Activated T-cell treated with anti-CD3 and anti-CD28 coated beads for 4 hours (primary cell): ENCODE data around the gene MOBP.

Experiments
- DNase-seq: peaks from one replicate; pipeline ENCODE4 v3.0.0-alpha.2; 2020

Gene MOBP

DNA sequence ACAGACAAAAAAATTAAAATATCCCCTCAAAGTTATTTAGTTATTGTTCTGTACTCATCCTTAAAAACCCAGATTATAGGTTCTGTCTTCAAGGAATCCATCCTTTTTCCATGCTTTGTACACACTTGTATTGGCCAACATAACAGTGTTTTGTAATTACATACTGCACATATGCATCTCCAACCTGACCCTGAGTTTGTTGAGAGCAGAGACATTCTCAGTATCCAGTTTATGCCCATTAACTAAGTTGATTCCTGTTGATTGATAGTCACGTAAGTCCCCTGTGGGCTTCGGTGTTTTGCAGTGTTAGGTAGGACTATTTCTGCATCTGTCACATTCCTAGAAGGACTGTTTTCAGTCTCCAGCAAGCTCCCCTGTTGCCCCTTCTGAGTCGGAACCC lies 33.6 kb downstream of the MOBP start:
- no peak for DNase-seq

DNA sequence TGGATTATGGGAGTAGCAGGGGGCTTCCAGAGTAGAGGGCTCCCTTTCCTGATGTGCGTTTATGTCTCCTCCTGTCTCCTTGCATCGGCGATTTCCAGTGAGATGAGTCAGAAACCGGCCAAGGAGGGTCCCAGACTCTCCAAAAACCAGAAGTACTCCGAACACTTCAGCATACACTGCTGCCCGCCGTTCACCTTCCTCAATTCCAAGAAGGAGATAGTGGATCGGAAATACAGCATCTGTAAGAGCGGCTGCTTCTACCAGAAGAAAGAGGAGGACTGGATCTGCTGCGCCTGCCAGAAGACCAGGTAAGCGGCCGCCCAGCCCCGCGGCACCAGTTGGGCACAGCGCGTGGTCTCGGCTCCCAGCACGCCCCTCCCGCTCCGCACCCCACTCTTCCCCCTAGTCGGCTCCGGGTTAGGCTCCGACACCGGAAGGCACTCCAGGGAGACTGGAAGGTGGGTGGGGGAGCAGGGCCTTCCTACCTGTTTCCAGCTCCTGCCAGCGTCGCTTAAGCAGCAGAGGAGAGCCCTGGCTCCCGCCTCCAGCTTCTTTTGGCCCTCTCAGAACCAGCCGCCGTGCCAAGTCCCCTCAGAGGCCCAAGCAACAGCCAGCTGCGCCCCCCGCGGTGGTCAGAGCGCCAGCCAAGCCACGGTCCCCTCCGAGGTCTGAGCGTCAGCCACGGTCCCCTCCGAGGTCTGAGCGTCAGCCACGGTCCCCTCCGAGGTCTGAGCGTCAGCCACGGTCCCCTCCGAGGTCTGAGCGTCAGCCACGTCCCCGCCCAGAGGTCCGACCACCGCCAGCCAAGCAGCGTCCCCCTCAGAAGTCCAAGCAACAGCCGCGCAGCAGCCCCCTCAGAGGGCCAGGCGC lies 34.7 kb downstream of the MOBP start:
- DNase-seq = no peak

DNA sequence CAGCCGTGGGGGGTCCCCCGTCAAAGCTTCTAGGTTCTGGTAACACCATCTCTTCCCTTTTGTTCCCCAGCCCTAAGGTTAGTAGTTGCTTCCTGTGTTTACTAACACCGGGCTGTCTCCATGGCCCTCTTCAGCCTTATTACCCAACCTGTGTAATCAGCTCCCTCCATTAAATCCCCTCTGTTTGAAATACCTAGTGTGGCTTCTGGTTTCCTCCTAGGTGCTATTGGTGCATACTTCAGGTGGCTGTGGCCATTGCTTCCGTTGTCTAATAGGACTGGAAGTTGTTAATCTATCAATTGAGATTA lies 35.3 kb downstream of the MOBP start:
- DNase-seq = no peak

DNA sequence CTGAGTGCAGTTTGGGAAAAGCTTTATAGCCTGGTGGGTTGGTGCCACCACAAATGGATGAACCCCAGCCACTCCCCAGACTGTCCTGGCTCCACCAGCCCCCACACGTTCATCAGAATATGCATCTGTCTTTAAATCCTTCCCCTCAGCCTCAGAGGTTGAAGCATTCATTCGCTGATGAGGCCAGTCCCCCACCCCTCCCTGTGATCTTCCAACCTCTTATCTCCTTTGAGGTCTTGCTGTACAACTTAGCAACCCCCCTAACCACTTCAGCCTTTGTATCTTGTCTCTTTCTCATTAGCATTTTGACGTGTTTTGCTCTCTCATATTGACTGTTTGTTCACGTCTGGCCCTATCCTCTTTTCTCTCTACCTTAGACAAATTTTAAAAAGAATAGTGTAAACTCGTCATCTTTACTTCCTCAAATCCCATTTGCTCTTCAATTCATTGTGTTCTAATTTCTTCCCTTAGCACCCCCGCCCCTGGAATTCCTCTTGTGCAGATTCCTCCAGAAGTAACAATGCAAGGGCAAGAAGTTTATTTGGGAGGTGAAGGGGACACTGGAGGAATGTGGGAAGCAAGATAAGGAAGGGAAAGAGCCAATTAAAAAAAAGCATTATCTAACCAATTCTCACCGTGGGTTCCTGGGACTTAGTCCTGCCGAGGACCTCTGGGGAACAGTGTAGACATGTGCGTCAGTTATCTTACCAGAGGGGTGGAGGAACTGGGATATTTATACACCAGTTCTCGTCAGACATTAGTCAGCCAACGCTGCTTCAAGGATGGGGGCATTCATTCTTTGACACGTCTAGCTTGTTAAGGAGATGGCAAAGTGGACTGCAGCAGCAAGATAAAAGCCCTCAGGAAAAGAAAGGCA lies 38.6 kb downstream of the MOBP start:
- no peak for DNase-seq

DNA sequence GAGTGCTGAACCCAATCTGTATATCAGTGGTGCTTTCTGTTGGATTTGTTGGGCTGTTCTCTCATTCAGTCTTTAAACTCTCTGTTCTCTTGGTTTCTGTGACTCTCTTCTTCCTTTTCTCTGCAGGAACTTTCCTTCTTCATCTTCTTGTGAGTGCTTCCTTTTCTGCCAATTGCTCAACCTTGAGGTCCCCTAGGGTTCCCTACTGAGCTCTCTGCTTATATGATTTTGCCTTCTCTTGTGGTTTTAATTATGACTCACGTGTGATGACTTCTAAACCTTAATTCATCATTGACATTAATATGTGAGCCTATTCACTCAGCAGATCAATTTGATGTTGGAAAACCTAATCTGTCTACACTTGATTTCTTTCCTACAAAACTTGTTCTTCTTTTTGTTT lies 39.4 kb downstream of the MOBP start:
- DNase-seq = no peak

- no peak for DNase-seq
Observed at GRCh38 chr3:39513791-39514369, 46.4 kb downstream of the MOBP start.

DNA sequence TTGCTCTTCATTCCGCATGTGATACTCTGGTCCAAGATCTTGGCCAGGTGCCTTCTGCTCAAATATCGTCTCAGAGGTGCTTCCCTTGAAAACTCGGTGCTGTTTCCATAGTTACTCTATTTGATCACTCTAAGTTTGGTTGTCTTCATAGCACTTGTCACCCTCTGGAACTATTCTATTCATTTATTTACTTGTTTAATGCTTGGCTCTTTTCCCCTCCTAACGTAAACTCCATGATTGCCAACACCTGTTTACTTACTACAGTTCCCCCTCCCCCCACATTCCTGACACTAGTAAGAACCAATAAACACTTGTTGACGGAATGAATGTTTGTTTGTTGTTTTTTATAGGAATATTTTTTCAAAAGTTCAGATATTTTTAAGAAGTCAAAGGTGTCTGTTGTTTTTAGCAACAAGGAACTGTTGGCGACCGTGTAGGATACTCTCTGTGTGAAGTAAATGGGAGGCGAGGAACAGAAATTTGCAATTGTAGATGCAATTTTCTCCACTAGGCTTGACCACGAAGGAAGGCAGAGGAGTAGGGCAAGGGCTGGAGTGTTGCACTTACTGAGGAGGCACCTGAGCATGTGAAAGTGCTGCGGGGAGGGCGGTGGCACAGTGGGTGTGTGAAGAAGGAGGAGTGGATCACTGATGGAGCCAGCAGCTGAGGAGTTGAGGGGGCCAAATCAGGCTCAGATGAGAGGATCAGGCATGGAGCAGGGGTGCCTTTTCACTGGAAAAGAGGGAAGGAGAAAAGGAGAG lies 48.4 kb downstream of the MOBP start:
- no peak for DNase-seq

DNA sequence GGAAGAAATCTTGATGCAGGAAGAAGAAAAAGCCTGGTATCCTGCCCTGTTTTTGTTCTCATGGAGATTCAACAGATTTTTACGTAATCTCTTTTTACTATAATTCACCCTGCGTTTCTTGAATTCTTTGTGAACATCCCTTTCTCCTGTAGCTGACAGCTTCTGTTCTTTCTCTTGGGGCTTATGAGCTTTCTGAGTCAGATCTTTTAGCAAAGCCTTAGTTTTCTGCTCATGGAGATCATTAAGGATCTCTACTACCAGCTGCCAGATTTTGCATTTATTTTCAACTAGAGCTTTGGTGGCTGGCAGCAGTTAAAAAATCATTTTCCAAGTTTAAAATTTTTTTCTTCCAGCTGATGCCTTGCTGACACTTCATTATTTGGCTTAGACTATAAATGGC lies 51.6 kb downstream of the MOBP start:
- no peak for DNase-seq

- DNase-seq = no peak
Observed at GRCh38 chr3:39519554-39520288, 52.2 kb downstream of the MOBP start.

GRCh38 chr3:39521456-39521855 lies 54.0 kb downstream of the MOBP start:
- DNase-seq = no peak

DNA sequence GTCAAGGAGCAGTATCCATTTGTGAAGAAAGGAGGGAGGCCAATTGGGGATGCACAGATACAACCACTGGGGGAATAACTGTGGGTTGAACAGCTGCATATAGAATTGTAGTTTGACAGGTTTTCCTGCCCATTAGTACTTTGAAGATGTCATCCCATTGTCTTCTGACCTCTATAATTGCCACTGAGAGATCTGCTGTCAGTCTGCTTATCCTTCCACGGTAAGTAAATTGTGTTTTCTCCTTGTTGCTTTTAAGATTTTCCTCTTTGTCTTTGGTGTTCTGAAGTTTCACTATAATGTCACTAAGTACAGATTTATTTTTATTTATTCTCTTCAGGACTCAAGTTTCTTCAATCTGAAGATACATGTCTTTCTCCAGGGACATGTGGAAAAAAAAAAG lies 56.6 kb downstream of the MOBP start:
- no peak for DNase-seq

DNA sequence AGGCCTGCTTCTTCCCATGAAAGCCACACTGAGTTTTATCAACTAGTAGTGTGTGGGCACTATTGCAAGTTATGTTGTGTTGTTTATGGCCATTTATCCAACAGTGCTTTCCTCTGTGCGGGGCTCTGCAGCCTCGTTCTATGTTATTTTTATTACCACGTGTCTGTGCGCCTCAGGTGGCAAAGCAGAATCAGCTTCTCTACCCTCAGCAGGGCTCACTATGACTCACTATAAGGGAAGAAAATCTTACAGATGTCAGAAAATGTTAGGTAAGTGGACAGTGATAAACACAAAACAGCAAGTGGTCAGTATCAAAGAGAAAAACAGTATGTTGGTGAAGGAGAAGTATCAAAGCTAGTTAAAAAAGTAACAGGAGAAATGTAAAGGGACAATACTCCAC lies 61.4 kb downstream of the MOBP start:
- DNase-seq = no peak

GRCh38 chr3:39529577-39529976 lies 62.1 kb downstream of the MOBP start:
- DNase-seq = no peak

GRCh38 chr3:39531066-39531465 lies 63.6 kb downstream of the MOBP start:
- DNase-seq = no peak

- no peak for DNase-seq
Observed at GRCh38 chr3:39531665-39532064, 64.2 kb downstream of the MOBP start.

DNA sequence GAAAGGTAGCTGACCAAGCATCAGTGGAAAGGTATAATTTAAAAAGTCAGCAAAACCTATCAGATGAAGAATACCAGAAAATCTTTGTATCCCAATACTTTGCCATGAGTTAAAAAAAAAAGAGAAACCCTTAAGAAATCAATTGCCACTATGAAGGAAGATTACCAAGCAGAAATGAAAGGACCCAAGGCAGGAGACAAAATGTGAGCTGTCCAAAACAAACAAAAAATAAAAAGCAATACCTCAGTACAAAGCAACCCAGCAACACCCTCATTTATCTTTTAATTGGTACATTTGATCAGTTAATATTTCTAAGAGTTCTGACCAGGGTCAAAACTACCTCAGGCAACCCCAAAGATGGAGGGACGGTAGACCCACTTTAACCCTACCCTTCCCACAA lies 65.3 kb downstream of the MOBP start:
- no peak for DNase-seq

GRCh38 chr3:39533226-39533625 lies 65.7 kb downstream of the MOBP start:
- DNase-seq = no peak

DNA sequence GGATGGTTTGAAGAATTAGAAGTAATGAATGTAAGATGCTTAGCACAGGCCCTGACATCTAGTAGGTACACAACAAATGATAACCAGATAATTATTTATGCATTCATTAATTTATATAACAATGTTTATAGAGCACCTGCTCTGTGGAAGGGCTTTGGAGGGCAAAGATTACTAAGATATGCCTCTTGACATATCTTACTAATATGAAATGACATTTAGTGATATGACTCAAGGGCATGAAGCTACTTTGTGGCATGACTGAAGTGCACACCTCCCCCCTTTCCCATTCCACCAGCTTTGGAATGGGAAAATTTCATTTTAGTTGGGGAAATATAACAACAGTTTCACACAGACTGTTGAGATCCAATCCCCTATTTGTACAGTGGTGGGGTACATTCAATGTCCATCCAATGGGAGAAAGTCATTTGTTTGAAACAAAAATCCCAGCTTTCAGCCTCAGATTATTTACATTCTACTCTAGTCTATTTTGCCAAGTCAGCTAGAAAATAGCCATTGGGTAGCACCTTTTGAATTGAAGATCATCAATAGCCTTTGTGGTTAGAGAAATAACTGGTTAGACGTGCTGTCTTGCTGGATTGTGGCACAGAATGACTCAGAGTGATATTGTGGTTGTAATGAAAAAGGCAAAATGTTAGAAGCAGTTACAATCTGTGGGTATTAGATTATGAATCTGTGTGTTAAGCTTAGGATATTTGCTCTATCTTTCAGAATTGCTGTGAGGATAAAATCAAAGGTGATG lies 72.9 kb downstream of the MOBP start:
- no peak for DNase-seq

DNA sequence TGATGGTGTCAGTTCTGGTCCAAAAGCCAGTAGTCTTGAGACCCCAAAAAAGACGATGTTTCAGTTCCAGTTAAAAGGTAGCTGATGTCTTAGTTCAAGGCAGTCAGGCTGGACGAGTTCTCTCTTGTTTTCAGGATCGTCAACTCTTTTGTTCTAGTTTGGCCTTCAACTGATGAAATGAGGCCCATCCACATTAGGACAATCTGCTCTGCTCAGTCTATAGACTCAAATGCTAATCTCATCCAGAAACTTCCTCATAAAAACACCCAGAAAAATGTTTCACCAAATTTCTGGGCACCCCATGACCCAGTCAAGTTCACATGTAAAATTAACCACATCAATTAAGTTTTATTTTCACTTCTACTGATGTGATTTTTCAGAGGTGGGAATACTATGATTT lies 74.0 kb downstream of the MOBP start:
- no peak for DNase-seq

GRCh38 chr3:39541917-39542329 lies 74.4 kb downstream of the MOBP start:
- no peak for DNase-seq

- DNase-seq = no peak
Observed at GRCh38 chr3:39542588-39542988, 75.1 kb downstream of the MOBP start.

DNA sequence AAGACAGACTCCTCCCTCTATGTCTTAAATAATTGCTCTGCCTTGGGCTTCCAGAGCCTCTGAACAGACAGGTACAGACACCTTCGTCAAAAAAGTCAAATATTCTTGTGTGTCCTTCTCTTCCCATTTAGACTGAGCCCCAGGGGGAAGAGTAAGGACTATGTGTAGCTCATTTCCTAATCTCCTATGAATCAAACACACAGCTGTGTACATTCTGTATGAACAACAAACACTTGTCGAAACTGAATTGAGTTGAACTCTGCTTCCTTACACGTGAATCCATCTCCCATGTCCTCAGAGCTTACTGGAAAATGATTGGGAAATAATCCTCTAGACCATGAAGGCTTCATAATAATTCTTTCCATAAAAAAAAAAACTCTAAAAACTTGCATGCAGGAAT lies 80.8 kb downstream of the MOBP start:
- no peak for DNase-seq
